Panc1 (cell line): ENCODE results near the gene UGDH. TPM values are rescaled to one million over a fixed set of nuclear protein-coding genes. Genes with fewer than 3 reads are reported as not detected.

Experiments used
- ATAC-seq: fragments of 200-7000 bp; cut with Tn5 transposase; 2 replicates; pipeline ENCODE4 v1.9.1; 2020; ENCODE audit warnings: mild to moderate bottlenecking, moderate library complexity
- BruUV-seq: library from RNA; stranded (reverse); fragments of 400-500 nt; replicated peaks from 2 replicates; lab custom pipeline; 2021; lab: Mats Ljungman, UMichigan
- CTCF ChIA-PET: fragments of 300-600 bp; sonication (Branson Sonifier 250); formaldehyde crosslinking; loops from one replicate; lab custom pipeline; 2022; ENCODE audit warnings: antibody characterized with exemption; lab: Charles Lee
- POLR2A ChIA-PET: fragments of 300-600 bp; sonication (Branson Sonifier 250); formaldehyde crosslinking; loops from one replicate; lab custom pipeline; 2022; ENCODE audit warnings: antibody characterized with exemption; lab: Charles Lee
- DNase-seq: peaks from one replicate; pipeline ENCODE4 v3.0.0-alpha.2; 2010; ENCODE audit warnings: low read depth, low spot score
- H3K27ac ChIP-seq: 2 replicates; pipeline ENCODE4 v1.5.1; 2011; ENCODE audit warnings: mild to moderate bottlenecking, low read length, inconsistent platforms
- H3K27me3 ChIP-seq: fragments of 200-500 bp; sonication (Bioruptor generic); 2 replicates; pipeline ENCODE4 v1.6.0; 2014; ENCODE audit warnings: low read length, inconsistent platforms; ENCODE audit not compliant: control insufficient read depth, insufficient read depth
- H3K36me3 ChIP-seq: fragments of 200-500 bp; sonication (Bioruptor generic); 2 replicates; pipeline ENCODE4 v1.5.1; 2014; ENCODE audit warnings: inconsistent platforms, mild to moderate bottlenecking, low read length, moderate library complexity; ENCODE audit not compliant: control insufficient read depth, insufficient read depth
- H3K4me1 ChIP-seq: 2 replicates; pipeline ENCODE4 v1.5.1; 2011; ENCODE audit warnings: inconsistent platforms, mild to moderate bottlenecking, low read length, moderate library complexity; ENCODE audit not compliant: control insufficient read depth, insufficient read depth
- H3K4me3 ChIP-seq, 2 experiments: 2 replicates each; pipeline ENCODE4 v1.5.1; 2011 to 2012; ENCODE audit warnings: low read depth in 2 of 2, low read length in 2 of 2, mild to moderate bottlenecking in 2 of 2, inconsistent platforms in 1 of 2, moderate library complexity in 1 of 2
- H3K9me3 ChIP-seq: fragments of 200-500 bp; sonication (Bioruptor generic); 2 replicates; pipeline ENCODE4 v1.5.1; 2014; ENCODE audit warnings: low read depth, mild to moderate bottlenecking, inconsistent platforms, low read length, moderate library complexity; ENCODE audit not compliant: control insufficient read depth, insufficient read depth
- CTCF ChIP-seq: fragments of 450-650 bp; IDR thresholded peaks from 2 replicates; pipeline ENCODE4 v1.5.1; 2017; ENCODE audit warnings: mild to moderate bottlenecking
- POLR2AphosphoS5 ChIP-seq: IDR thresholded peaks from 2 replicates; pipeline ENCODE4 v1.6.1; 2012; ENCODE audit warnings: mild to moderate bottlenecking, low read depth, low read length, moderate library complexity
- REST ChIP-seq, 2 experiments: IDR thresholded peaks; 2 replicates each; pipeline ENCODE4 v1.6.1; 2011 to 2012; ENCODE audit warnings: low read depth in 2 of 2, control low read depth in 1 of 2, low read length in 1 of 2, mild to moderate bottlenecking in 1 of 2, moderate library complexity in 1 of 2; ENCODE audit not compliant: insufficient read depth in 1 of 2
- SIN3A ChIP-seq: IDR thresholded peaks from 2 replicates; pipeline ENCODE4 v1.6.1; 2012; ENCODE audit warnings: low read depth, mild to moderate bottlenecking, low read length, moderate library complexity, borderline replicate concordance; ENCODE audit not compliant: insufficient read depth
- TCF7L2 ChIP-seq: IDR thresholded peaks from 2 replicates; pipeline ENCODE4 v1.6.1; 2011; ENCODE audit warnings: mild to moderate bottlenecking, low read depth, low read length, inconsistent platforms
- in situ Hi-C: cut with HindIII; loops from 2 replicates; pipeline ENCODE4 v1.10.0; 2016; ENCODE audit warnings: low sequenced_read_pairs, low pct_unique_long_range_greater_than_20kb
- intact Hi-C: fragments of 100-400 bp; cut with micrococcal nuclease; formaldehyde crosslinking; loops from one replicate; pipeline ENCODE4 v1.10.0; 2022; ENCODE audit not compliant: unreplicated experiment
- total RNA-seq: library from RNA; stranded (reverse); gene quantifications from one replicate; pipeline ENCODE4 v1.2.1, GENCODE V29; 2021; ENCODE audit not compliant: unreplicated experiment

UGDH gene
- total RNA-seq, 1 experiment from 2014 or later = 373 TPM

GRCh38 chr4:39486221-39486804, 40.9 kb downstream of the UGDH start:
- DNase-seq = no peak
- in situ Hi-C loops = no loop called here
- no peak for ATAC-seq
- TF ChIP-seq POLR2AphosphoS5 = no peak
- no peak for TF ChIP-seq TCF7L2
- TF ChIP-seq CTCF = no peak
- no peak for TF ChIP-seq SIN3A
- TF ChIP-seq REST (IDR thresholded peaks at IDR 0.05; ENCODE audit: insufficient read depth in 1 of 2, low read depth in 2 of 2, low read length in 1 of 2) = no peak
- CTCF ChIA-PET = interaction anchor here (0.5 kb wide), 1 partner anchor 216 kb away, joined by 10 read pairs; no protein-coding TSS in a partner anchor
- H3K27ac ChIP-seq = no peak overlapping the region
- POLR2A ChIA-PET = no interaction called here
- no peaks in the 10 kb centered on the region for H3K4me1 ChIP-seq
- no peaks in the 10 kb centered on the region for H3K27me3 ChIP-seq
- no peaks in the 10 kb centered on the region for H3K36me3 ChIP-seq
- H3K4me3 ChIP-seq = no peak overlapping the region
- BruUV-seq = no TSS peak
- intact Hi-C loops = no loop called here
- H3K9me3 ChIP-seq = no peaks in the 10 kb centered on the region

GRCh38 chr4:39484582-39485272, 42.5 kb downstream of the UGDH start:
- H3K9me3 ChIP-seq = no peaks in the 10 kb centered on the region
- H3K27ac ChIP-seq = no peak overlapping the region
- no peak for ATAC-seq
- DNase-seq = no peak
- ChIA-PET POLR2A (no interaction called here), CTCF (no interaction called here)
- H3K4me3 ChIP-seq = no peak overlapping the region
- in situ Hi-C loops (no loop called here), intact Hi-C loops (no loop called here)
- H3K36me3 ChIP-seq = no peaks in the 10 kb centered on the region
- H3K27me3 ChIP-seq = no peaks in the 10 kb centered on the region
- H3K4me1 ChIP-seq = no peaks in the 10 kb centered on the region
- TF ChIP-seq SIN3A (no peak), CTCF (no peak)
- BruUV-seq = no TSS peak
